HEK293 (cell line): Measurements from ENCODE around the gene ADAMTS13.
A peak's percentile ranks its signal among the peaks of the same experiment; 100 is the strongest.

Source experiments
- CTCF ChIA-PET: fragments of 350-600 bp; formaldehyde crosslinking; extraction: SDS; loops from one replicate; lab custom pipeline; 2021; ENCODE audit warnings: antibody characterized with exemption; lab: Yijun Ruan, JAX
- POLR2A ChIA-PET: fragments of 300-600 bp; formaldehyde crosslinking; extraction: SDS; loops from one replicate; lab custom pipeline; 2020; ENCODE audit warnings: antibody characterized with exemption, inconsistent platforms; lab: Yijun Ruan, JAX
- H3K27ac ChIP-seq: fragments of 200-500 bp; sonication (Bioruptor generic); 2 replicates; pipeline ENCODE4 v1.5.1; 2014; ENCODE audit warnings: low read depth, low read length, control low read depth, inconsistent platforms; ENCODE audit errors: extremely low read depth
- H3K36me3 ChIP-seq, 2 experiments: fragments of 200-500 bp in 1 of 2; sonication (Bioruptor generic) in 1 of 2; 1 replicate in 1 of 2; 2 replicates in 1 of 2; pipeline ENCODE4 v1.5.1; 2014 to 2017; ENCODE audit warnings: inconsistent platforms in 2 of 2, low read length in 2 of 2; ENCODE audit not compliant: control insufficient read depth in 2 of 2, insufficient read depth in 1 of 2
- H3K4me1 ChIP-seq: fragments of 200-500 bp; sonication (Bioruptor generic); 2 replicates; pipeline ENCODE4 v1.5.1; 2014; ENCODE audit warnings: mild to moderate bottlenecking, low read length, inconsistent platforms; ENCODE audit not compliant: control insufficient read depth, insufficient read depth
- H3K4me3 ChIP-seq: 2 replicates; pipeline ENCODE4 v1.5.1; 2011; ENCODE audit warnings: low read depth, mild to moderate bottlenecking, control low read depth, low read length, moderate library complexity
- H3K9me3 ChIP-seq: fragments of 200-500 bp; sonication (Bioruptor generic); 2 replicates; pipeline ENCODE4 v1.5.1; 2014; ENCODE audit warnings: low read depth, low read length, inconsistent platforms; ENCODE audit not compliant: control insufficient read depth, insufficient read depth
- BCL11B ChIP-seq: fragments of 450-650 bp; formaldehyde crosslinking; IDR thresholded peaks from 2 replicates; pipeline ENCODE4 v1.5.1; 2016; ENCODE audit warnings: low read depth, missing biosample characterization, missing genetic modification characterization
- BCL6B ChIP-seq: fragments of 450-650 bp; formaldehyde crosslinking; IDR thresholded peaks from 2 replicates; pipeline ENCODE4 v1.5.1; 2017; ENCODE audit warnings: missing biosample characterization, missing genetic modification characterization
- PATZ1 ChIP-seq: fragments of 450-650 bp; formaldehyde crosslinking; IDR thresholded peaks from 2 replicates; pipeline ENCODE4 v1.5.1; 2016; ENCODE audit warnings: missing biosample characterization, missing genetic modification characterization
- SCRT1 ChIP-seq: fragments of 450-650 bp; formaldehyde crosslinking; IDR thresholded peaks from 2 replicates; pipeline ENCODE4 v1.5.1; 2016; ENCODE audit warnings: missing biosample characterization, missing genetic modification characterization, borderline replicate concordance
- SETDB1 ChIP-seq: IDR thresholded peaks from one replicate; pipeline ENCODE4 v1.6.1; 2017; ENCODE audit warnings: mild to moderate bottlenecking, low read length, moderate library complexity, mixed read lengths; ENCODE audit not compliant: insufficient read length
- ZBTB20 ChIP-seq: fragments of 450-650 bp; formaldehyde crosslinking; IDR thresholded peaks from 2 replicates; pipeline ENCODE4 v1.5.1; 2016; ENCODE audit warnings: missing biosample characterization, missing genetic modification characterization
- ZBTB8A ChIP-seq: fragments of 450-650 bp; formaldehyde crosslinking; IDR thresholded peaks from 2 replicates; pipeline ENCODE4 v1.5.1; 2016; ENCODE audit warnings: missing biosample characterization, missing genetic modification characterization
- ZNF18 ChIP-seq: fragments of 450-650 bp; formaldehyde crosslinking; IDR thresholded peaks from 2 replicates; pipeline ENCODE4 v1.5.1; 2016; ENCODE audit warnings: missing biosample characterization, missing genetic modification characterization
- ZNF2 ChIP-seq: fragments of 450-650 bp; formaldehyde crosslinking; IDR thresholded peaks from 2 replicates; pipeline ENCODE4 v1.5.1; 2016; ENCODE audit warnings: missing biosample characterization, missing genetic modification characterization
- ZNF223 ChIP-seq: fragments of 450-650 bp; formaldehyde crosslinking; IDR thresholded peaks from 2 replicates; pipeline ENCODE4 v1.5.1; 2016; ENCODE audit warnings: missing biosample characterization, missing genetic modification characterization
- ZNF341 ChIP-seq: fragments of 450-650 bp; formaldehyde crosslinking; IDR thresholded peaks from 2 replicates; pipeline ENCODE4; 2016; ENCODE audit warnings: low read depth, missing biosample characterization, missing genetic modification characterization
- ZNF433 ChIP-seq: fragments of 450-650 bp; formaldehyde crosslinking; IDR thresholded peaks from 2 replicates; pipeline ENCODE4 v1.5.1; 2016; ENCODE audit warnings: missing biosample characterization, missing genetic modification characterization, low read depth
- ZNF621 ChIP-seq: fragments of 450-650 bp; formaldehyde crosslinking; IDR thresholded peaks from 2 replicates; pipeline ENCODE4 v1.5.1; 2017; ENCODE audit warnings: missing biosample characterization, missing genetic modification characterization
- ZNF677 ChIP-seq: fragments of 450-650 bp; IDR thresholded peaks from 2 replicates; pipeline ENCODE4 v1.5.0; 2018; ENCODE audit warnings: missing biosample characterization, mild to moderate bottlenecking, missing genetic modification characterization, moderate library complexity
- ZNF707 ChIP-seq: fragments of 450-650 bp; formaldehyde crosslinking; IDR thresholded peaks from 2 replicates; pipeline ENCODE4 v1.5.1; 2016; ENCODE audit warnings: missing biosample characterization, missing genetic modification characterization
- ZNF792 ChIP-seq: fragments of 450-650 bp; formaldehyde crosslinking; IDR thresholded peaks from 2 replicates; pipeline ENCODE4 v1.5.1; 2016; ENCODE audit warnings: missing biosample characterization, missing genetic modification characterization
- TF ChIP-seq, protein P1 (sequence below): fragments of 450-650 bp; IDR thresholded peaks from 2 replicates; pipeline ENCODE4 v1.5.1; 2018; ENCODE audit warnings: missing biosample characterization, mild to moderate bottlenecking, missing genetic modification characterization
- TF ChIP-seq, protein P2 (sequence below): fragments of 450-650 bp; formaldehyde crosslinking; IDR thresholded peaks from 2 replicates; pipeline ENCODE4 v1.5.1; 2016; ENCODE audit warnings: missing biosample characterization, missing genetic modification characterization
- TF ChIP-seq, protein P3 (sequence below): fragments of 450-650 bp; formaldehyde crosslinking; IDR thresholded peaks from 2 replicates; pipeline ENCODE4 v1.5.1; 2016; ENCODE audit warnings: missing biosample characterization, missing genetic modification characterization

The ADAMTS13 gene

DNA sequence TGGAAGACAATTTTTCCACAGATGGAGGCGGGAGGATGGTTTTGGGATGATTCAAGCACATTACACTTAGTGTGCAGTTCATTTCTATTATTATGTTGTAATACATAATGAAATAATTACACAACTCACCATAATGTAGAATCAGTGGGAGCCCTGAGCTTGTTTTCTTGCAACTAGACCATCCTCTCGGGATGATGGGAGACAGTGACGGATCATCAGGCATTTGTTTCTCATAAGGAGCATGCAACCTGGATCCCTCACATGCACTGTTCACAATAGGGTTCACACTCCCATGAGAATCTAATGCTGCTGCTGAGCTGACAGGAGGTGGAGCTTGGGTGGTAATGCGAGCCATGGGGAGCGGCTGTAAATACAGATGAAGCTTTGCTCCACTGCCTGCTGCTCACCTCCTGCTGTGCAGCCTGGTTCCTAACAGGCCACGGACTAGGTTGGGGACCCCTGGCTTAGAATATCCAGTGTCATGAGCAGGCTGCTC is 44.4 kb upstream of the ADAMTS13 start (continued):
- TF ChIP-seq ZNF621 (tag by site-specific recombination) = no peak
- TF ChIP-seq, all 188 proteins: peak for 10

- H3K4me3 ChIP-seq = no peak overlapping the region
- H3K27ac ChIP-seq = no peak overlapping the region
- peaks cover 0 to 2% of the 10 kb centered on the region in 2 experiments; a peak in 1 of 3 replicates for H3K36me3 ChIP-seq
- no peaks in the 10 kb centered on the region for H3K9me3 ChIP-seq
- TF ChIP-seq ZNF341 (tag by site-specific recombination) (peak; percentile 53), BCL6B (tag by site-specific recombination) (peak; percentile 50), ZNF18 (tag by site-specific recombination) (no peak)
- TF ChIP-seq, all 188 proteins: peak for 2
- ChIA-PET CTCF (interaction anchor here (0.9 to 1.6 kb wide), 5 partner anchors 17 to 108 kb away, joined by 3 to 7 read pairs (median 3); no protein-coding TSS in a partner anchor), POLR2A (interaction anchor here (1.4 to 3.0 kb wide), 4 partner anchors 16 to 31 kb away, joined by 3 to 18 read pairs (median 12); partner anchors contain the start of genes MED22, RPL7A, SURF1 and SURF2)
- H3K4me1 ChIP-seq = peaks cover 5% of the 10 kb centered on the region
Measured at GRCh38 chr9:133378408-133378962, 43.7 kb upstream of the ADAMTS13 start.

DNA sequence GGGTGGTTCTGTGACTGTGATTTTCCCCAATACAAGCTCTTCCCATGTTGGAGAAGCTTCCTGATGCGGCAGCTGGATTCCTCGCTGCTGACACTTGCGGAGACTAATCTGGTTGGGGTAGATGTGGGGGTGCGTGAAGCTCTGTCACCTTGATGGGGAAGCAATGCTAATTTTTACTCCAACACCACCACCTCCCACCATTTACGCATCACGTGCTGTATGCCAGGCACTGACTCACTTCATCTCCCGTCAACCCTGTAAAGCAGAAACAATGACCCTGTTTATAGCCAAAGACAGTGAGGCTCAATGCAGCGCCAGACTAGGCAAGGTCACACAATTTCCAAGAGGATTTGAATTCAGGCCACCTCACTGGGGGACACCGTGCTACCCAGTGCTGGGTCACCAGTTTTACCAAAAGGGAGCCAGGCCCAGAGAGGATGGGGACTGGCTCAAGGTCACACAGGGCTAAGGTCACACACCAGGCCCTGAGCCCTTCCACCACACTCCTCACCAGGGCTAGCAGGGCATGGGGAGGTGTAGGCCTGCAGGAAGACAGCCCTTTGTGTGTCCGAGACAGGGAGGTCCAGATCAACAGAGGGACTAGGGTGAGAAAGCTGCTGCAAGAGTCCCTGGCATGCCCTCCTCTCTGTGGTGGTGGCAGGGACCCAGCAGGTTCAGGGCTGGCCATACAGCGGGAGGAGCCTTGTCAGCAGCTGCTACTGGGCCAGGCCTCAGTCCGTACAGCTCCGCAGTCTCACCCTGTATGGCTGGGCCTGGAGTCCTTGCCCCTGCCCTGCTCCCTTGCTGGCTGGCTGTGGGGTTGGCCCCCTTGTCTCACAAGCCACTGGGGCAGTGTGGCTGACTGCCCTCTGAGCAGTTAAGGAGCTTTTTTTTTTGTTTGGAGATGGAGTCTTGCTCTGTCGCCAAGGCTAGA is 42.7 kb upstream of the ADAMTS13 start:
- H3K4me1 ChIP-seq = peaks cover 5% of the 10 kb centered on the region
- no peak for TF ChIP-seq ZNF433 (tag by site-specific recombination)
- no peak for TF ChIP-seq ZNF707 (tag by site-specific recombination)
- no peak for TF ChIP-seq ZBTB20 (tag by site-specific recombination)
- no peak for TF ChIP-seq ZBTB8A (tag by site-specific recombination)
- no peak for TF ChIP-seq ZNF677 (tag by site-specific recombination)
- no peak for TF ChIP-seq PATZ1
- TF ChIP-seq, protein P1, sequence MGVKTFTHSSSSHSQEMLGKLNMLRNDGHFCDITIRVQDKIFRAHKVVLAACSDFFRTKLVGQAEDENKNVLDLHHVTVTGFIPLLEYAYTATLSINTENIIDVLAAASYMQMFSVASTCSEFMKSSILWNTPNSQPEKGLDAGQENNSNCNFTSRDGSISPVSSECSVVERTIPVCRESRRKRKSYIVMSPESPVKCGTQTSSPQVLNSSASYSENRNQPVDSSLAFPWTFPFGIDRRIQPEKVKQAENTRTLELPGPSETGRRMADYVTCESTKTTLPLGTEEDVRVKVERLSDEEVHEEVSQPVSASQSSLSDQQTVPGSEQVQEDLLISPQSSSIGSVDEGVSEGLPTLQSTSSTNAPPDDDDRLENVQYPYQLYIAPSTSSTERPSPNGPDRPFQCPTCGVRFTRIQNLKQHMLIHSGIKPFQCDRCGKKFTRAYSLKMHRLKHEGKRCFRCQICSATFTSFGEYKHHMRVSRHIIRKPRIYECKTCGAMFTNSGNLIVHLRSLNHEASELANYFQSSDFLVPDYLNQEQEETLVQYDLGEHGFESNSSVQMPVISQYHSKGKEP (tag by site-specific recombination) = no peak
- TF ChIP-seq ZNF792 = no peak
- TF ChIP-seq, protein P2, sequence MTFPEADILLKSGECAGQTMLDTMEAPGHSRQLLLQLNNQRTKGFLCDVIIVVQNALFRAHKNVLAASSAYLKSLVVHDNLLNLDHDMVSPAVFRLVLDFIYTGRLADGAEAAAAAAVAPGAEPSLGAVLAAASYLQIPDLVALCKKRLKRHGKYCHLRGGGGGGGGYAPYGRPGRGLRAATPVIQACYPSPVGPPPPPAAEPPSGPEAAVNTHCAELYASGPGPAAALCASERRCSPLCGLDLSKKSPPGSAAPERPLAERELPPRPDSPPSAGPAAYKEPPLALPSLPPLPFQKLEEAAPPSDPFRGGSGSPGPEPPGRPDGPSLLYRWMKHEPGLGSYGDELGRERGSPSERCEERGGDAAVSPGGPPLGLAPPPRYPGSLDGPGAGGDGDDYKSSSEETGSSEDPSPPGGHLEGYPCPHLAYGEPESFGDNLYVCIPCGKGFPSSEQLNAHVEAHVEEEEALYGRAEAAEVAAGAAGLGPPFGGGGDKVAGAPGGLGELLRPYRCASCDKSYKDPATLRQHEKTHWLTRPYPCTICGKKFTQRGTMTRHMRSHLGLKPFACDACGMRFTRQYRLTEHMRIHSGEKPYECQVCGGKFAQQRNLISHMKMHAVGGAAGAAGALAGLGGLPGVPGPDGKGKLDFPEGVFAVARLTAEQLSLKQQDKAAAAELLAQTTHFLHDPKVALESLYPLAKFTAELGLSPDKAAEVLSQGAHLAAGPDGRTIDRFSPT = no peak
- no peak for TF ChIP-seq ZNF223 (tag by site-specific recombination)
- TF ChIP-seq, protein P3, sequence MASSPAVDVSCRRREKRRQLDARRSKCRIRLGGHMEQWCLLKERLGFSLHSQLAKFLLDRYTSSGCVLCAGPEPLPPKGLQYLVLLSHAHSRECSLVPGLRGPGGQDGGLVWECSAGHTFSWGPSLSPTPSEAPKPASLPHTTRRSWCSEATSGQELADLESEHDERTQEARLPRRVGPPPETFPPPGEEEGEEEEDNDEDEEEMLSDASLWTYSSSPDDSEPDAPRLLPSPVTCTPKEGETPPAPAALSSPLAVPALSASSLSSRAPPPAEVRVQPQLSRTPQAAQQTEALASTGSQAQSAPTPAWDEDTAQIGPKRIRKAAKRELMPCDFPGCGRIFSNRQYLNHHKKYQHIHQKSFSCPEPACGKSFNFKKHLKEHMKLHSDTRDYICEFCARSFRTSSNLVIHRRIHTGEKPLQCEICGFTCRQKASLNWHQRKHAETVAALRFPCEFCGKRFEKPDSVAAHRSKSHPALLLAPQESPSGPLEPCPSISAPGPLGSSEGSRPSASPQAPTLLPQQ = no peak
- TF ChIP-seq BCL11B (tag by site-specific recombination) = no peak
- TF ChIP-seq SCRT1 = no peak
- no peak for TF ChIP-seq SETDB1
- no peak for TF ChIP-seq ZNF2 (tag by site-specific recombination)
- TF ChIP-seq, all 188 proteins: peak for 0
- no peak overlapping the region for H3K27ac ChIP-seq
- H3K36me3 ChIP-seq = no peaks in the 10 kb centered on the region
- POLR2A ChIA-PET = interaction anchor here (1.0 to 3.0 kb wide), 4 partner anchors 15 to 32 kb away, joined by 3 to 18 read pairs (median 6); partner anchors contain the start of genes MED22, RPL7A, SURF1 and SURF2
- H3K9me3 ChIP-seq = no peaks in the 10 kb centered on the region
- CTCF ChIA-PET = interaction anchor here (0.7 to 1.6 kb wide), 6 partner anchors 10 to 194 kb away, joined by 3 to 7 read pairs (median 4); no protein-coding TSS in a partner anchor
- no peak overlapping the region for H3K4me3 ChIP-seq
